Activated CD4-positive, alpha-beta T cell treated with anti-CD3 and anti-CD28 coated beads for 4 hours (primary cell): Measurements from ENCODE around the gene GIT2.
"Not testable (repeated sequence)": the region's sequence is repeated elsewhere in the genome, so short reads cannot be mapped to it uniquely, and the experiment has no call there.

Source experiments
- DNase-seq, 2 donors: peaks; one replicate each; pipeline ENCODE4 v3.0.0-alpha.2; 2020

The GIT2 gene

DNA sequence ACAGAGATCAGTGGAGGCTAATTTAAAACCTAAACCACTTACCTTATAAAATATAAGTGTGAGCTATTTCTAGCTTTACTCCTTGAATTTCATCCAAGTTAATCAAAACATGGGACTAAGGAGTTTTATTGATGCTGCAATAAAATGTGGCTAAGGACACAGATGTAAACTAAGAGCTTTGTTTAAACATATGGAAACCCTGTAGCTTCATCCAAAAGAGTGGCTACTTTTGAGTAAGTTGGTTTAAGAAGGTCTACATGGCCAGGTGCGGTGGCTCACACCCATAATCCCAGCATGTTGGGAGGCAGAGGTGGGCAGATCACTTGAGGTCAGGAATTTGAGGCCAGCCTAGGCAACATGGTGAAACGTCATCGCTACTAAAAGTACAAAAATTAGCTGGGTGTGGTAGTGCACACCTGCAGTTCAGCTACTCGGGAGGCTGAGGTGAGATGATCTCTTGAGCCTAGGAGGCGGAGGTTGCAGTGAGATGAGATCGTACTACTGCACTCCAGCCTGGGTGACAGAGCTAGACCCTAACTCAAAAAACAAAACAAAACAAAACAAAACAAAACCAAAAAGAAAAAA lies 55.7 kb downstream of the GIT2 start:
- no peak for DNase-seq

DNA sequence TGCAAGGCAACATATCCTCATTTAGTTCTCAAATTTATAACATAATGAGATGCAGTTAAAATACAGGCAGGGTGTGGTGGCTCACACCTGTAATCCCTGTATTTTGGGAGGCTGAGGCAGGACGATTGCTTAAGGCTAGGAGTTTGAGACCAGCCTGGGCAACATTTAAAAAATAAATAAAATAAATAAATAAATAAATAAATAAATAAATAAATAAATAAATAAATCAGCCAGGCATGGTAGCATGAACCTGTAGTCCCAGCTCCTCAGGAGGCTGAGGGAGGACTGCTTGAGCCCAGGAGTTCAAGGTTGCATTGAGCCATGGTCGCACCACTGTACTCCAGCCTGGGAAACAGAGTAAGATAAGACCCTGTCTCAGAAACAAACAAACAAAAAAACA lies 56.7 kb downstream of the GIT2 start:
- no peak for DNase-seq

DNA sequence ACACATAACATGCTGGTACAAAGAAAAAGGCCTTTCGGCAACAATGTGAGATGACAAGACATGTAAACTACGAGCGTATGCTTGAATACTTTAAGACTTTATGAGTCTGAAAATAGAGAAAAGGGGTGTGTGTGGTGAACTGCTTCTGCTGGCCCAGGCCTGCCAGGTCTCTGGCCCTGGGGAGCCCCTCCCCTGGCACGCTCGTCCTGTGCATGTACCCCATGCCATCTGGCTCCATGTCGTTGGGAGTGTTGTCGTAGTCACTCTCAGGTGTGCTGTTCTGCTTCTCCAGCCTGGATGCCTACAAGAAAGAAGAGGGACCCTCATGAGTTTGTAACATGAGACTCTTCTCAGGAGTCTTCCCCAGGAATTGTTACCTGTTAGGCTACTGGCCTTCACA lies 57.2 kb downstream of the GIT2 start:
- no peak for DNase-seq

DNA sequence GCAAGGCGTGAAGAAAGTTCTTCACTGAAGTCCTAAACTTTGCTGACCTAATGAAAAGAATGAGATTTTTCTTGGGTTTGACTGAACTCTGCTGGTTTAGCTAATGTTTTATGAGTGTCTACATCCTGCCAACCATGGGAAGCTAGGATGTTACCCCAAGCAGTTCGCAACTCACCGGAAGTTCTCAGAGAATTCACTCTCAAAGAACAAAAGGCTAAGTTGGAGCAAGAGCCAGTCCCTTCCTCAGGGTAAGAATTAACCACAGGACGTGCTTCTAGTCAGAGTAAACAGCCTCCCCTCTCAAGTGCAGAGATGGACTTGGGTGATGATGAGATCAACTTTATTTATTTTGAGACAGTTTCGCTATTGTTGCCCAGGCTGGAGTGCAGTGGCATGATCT lies 58.8 kb downstream of the GIT2 start:
- no peak for DNase-seq

DNA sequence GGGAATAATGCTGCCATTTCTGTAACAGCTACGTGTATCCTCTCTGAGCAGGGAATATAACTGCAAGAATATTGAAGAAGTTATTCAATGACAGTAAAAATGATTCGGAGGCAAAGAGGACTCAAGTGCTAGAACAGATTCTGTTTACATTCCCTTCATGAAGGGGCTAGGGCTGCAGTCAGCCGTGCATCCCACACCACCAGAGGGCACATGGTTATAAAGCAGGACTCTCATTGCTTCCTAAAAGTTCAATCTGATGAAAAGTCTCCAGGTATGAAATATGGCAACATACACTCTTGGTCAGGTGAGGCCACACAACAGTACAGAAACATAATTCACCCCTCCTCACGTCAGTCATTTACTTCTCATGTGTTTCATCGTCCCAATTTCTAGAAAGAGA lies 62.1 kb downstream of the GIT2 start:
- peak in 1 of 2 donors; percentile 7 for DNase-seq

DNA sequence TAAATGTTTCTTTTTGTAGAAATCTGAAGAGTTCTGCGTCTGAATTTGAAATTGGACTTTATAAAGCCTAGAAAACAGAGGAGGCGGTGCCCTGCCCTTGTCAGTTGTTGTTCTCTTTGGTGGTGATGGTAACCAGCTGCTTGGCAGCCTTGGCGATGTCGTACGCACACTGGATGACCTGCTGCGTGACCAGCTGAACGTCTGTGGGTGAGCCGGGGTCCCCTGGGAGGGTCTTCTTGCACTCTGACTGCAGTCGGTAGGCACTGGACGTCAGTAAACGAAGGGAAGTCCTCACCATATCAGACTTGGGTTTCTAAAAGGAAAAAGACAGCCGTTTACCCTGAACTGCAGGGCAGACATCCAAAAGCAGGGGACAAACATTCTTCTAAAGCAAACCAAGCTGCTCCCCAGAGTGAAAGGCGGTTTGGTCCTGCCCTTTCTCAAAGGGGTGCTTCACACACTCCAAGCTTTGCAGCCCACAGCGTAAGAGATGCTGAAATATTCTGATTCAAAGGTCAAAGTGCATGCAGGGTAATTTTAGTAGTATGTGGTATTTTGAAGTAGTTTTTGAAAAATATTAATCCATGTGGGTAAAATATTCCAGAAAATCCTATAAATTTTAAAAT lies 63.2 kb downstream of the GIT2 start:
- DNase-seq = no peak

DNA sequence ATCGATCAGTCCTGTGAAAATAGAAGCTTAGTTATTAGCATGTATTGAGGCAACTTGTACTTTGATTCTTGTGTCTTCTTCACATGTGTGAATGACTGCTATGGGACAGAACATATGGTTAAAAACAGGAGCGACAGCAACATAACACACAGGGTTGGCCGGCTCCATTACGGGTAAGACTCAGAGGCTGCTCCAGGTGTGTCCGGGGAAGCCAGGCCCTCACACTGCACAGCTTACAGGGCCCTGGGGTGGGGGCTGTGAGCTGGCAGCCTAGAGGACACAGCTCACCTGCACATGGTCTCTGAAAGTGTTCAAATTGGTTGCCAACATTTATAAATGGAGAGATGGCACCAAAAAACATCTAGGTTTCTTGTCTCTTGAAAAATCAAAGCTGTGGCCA lies 65.0 kb downstream of the GIT2 start:
- DNase-seq = no peak

DNA sequence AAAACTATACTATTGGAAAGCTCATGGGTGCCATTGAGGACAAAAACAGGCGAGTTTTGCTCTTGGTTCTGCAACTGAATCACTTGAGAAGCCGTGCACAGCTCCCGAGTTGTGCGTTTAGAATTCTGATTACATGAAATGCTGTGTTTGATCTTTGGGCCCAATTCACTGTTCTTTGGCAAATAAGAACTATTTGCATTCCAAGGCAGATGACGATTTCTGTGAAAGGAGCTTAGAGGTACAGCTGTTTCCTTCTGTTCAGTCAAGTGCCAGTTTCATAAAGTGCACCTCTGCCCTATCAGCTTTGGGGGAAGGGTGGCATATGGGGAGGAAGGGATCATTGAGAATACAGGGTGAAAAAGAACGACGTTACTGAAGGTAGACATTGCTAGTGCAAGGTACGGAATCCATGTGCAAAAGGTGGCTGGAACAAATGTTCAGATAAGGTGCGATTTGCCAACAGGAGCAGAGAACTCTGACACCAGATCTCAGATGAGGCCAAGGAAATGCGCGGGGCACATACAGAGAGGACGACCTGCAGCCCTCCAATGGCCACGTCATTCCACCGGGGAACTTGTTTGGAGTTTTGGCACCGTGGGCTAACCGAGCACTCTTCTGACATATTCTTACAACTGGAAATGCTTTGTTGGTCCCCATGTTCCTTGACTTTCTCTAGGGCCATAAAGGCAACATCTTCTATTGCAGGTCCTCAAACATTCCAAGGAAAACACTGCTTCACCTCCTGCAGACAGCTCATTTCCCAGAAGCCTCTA lies 66.0 kb downstream of the GIT2 start:
- DNase-seq = no peak

DNA sequence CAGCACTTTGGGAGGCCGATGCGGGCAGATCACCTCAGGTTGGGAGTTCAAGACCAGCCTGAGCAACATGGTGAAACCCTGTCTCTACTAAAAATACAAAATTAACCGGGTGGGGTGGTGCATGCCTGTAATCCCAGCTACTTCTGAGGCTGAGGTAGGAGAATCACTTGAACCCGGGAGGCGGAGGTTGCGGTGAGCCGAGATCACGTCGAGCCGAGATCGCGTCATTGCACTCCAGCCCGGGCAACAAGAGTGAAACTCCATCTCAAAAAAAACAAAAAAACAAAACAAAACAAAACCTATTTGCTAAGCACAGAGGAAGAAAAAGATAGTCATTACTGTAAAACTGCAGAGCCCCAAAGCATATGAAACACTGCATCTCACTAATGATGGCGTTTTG lies 66.8 kb downstream of the GIT2 start:
- DNase-seq = not testable (repeated sequence)

DNA sequence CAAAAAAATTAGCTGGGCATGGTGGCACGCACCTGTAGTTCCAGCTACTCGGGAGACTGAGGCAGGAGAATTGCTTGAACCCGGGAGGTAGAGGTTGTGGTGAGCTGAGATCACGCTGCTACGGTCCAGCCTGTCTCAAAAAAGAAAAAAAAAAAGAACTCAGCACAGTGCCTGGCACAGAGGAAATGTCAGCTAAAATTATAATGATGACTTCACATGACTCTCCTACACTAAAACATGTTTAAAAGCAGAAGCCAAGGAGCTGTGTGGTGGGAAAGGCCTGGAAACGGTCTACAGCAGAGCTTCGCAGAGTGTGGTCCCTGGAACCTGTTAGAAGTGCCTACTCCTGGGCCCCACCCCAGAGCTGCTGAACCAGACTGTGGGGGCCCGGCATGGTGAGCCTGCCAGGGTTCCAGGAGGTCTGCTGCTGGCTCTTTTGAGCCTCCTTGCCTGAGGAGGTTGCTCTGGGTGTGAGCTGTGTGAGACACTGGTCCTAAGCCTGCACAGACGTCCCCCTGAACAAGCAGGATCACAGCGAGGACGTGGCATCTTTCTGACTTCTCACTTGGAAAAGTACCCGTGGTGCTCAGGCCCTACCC lies 68.0 kb downstream of the GIT2 start:
- DNase-seq = no peak

DNA sequence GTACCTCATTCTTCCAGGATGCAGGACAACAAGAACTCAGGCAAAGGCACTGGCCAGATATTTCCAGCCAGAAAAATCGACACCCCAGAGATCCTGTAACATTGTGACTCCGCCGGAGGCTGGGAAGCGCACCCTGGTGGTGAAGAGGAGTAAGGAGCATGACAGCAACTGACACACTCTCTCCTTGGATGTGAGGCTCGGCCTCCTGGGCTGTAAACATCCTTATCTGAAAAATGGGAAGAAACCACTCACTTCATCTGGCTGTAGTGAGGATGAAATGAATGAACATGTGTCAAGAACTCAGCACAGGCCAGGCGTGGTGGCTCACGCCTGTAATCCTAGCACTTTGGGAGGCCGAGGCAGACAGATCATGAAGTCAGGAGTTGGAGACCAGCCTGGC lies 68.5 kb downstream of the GIT2 start:
- DNase-seq = peak; percentile 31 to 38

DNA sequence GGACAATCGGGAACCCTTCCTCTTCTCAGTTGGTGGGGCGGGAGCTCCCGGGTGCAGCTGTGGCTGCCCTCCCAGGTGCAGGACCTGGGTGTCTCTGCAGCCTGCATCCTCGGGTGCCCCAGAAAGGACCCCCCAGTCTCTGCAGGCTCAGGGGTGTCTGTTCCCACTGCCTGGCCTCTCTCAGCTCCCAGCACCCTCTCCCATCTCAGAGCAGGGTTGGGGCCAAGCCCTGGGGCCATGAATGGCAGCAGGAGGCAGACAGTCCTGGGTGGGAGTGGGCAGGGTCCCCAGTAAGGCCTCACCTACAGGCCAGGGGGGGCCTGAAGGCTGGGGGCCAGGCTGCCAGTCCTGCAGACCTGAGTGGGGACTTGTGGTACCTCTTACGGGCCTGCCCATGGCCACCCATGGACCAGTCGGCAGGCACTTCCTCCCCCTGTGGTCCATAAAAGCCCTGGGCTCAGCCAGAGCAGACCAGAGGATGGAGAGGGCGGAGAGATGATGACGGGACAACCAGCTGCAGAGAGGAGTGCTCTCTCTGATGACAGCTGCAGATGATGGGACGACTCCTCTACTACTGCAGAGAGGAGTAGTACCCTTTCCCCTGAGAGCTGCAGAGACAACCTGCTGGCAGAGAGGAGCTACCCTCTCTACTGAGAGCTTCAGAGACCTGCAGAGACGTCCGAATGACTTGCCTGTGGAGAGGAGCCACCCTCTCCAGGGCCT lies 69.5 kb downstream of the GIT2 start:
- DNase-seq = no peak

DNA sequence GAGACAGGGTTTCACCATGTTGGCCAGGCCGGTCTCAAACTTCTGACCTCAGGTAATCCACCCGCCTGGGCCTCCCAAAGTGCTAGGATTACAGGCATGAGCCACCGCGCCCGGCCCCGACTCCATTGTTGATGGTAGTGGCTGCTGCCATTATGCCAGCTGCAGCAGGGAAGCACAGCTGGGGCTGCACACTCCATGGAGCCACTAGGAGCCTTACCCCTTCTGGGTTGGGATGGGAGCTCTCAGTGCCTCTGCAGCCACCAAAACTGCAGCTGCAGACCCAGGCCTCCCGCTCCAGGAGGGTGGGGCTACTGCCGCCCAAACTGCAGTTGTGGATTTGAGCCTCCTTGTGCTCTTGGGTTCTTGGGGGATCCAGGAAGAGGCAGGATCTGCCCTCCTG lies 70.2 kb downstream of the GIT2 start:
- DNase-seq = no peak

DNA sequence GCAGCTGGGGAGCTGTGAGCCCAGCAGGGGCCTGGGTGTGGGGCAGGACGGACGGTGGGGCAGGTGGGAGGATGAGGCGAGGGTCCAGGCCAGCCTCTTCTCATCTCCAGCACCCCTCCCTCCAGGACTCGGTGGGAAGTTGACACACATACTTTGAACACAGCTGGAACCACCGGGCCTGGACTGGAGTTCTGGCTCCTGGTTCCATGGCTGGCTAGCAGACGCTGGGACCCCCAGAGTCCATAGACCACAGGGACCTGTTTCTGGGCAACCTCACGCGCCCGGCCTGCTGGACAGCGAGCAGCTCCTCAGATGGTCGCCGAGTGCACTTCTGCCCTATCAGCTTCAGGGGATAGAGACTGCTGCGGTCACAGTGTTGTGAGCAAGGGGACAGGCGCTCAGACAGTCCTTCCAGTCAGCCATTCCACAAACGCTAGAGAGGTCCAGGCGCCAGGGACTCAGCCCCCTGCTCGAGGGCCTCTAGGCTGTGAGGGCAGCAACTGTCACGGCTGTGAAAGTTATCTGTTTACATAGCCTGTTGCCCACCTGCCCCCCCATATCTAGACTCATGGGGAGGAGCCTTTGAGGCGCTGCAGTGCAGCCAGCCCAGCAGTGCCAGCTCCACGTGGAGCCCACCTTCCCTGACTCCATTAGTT lies 70.9 kb downstream of the GIT2 start:
- DNase-seq = no peak

DNA sequence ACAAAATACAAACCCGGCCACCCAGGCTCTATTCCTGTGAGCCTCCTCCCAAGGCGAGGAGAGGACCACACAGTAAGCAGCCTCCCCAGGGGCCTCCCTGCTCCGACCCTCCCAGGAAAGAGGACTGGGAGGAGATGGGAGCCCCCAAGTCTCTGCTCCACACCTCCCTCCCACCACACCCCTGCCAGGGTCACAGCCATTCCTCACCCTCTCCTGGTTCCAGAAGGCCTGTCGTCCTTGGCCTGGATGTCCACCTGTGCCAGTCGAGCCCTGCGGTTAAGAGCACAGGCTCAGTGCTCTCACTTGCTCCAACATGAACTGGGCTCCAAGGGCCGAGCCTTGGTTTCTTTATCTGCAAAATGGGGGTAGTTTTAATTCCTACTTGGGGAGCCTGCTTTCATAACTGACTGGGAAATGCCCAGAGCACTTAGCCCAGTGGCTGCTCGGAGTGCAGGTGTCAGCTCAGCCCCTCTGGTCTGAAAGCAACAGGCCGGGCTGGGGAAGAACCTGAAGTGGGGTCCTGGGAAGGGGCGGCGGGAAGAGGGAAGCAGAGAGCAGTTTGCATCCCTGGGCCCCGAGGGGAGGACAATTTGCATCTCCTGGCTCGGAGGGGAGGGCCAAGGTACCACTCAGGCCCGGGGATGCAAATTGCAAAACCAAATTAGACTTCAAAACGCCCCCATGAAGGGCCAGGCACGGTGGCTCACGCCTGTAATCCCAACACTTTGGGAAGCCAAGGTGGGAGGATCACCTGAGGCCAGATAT lies 72.5 kb downstream of the GIT2 start:
- no peak for DNase-seq

DNA sequence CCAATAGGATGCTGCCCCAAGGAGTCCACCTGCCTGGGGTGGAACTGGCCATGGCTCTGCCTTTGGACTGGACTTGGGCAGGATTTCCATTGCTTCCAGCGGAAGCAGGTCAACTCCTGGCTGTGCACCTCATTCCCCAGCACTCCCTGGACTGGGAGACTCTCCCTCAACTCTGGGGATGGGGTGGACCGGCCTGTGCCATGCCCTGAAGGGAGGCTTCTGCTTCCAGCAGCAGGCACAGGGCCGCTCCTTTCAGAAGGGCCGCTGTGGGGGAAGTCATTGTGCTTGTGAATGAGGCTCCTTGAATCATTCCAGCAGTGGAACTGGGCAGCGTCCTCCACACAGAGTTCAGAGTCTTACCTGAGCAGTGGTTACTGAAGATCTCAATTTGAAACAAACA lies 73.1 kb downstream of the GIT2 start:
- DNase-seq = no peak

DNA sequence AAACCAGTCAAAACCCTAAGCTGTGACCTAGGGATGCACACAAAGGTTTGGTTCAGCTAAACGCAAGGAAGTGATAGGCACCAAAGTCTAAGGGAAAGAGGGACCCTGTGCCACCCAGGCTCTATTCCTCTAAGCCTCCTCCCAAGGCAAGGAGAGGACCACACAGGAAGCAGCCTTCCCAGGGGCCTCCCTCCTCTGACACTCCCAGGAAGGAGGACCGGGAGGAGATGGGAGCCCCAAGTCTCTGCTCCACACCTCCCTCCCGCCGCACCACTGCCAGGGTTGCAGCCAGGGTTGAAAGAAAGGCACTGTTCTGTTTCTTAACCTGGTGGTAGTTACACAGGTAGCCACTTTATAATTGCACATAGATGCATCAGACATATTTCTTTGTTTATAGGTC lies 74.2 kb downstream of the GIT2 start:
- no peak for DNase-seq

DNA sequence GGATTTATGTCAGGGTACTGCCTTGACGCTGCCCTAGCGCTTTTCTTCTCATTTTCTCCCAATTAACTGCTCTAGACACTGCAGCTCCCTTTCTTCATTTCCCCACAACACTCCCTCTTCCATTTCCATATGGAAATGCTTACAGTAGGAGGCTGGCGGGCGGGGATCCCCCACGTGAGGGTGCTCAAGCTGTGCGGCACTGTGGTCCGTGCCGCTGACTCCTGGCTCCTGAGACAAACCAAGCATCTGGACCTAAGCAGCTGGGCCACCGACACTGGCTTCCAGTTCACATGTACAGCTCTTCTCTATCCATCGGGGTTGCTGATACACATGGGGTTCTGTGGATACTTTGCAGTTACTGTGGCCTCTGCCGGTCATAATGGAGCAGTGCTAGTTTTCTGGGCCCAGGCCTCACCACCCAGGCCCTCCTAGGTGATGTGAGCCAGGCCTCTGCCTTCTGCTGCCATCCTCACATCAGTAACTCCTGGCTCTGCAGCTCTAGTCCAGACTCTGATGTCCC lies 75.8 kb downstream of the GIT2 start:
- no peak for DNase-seq

DNA sequence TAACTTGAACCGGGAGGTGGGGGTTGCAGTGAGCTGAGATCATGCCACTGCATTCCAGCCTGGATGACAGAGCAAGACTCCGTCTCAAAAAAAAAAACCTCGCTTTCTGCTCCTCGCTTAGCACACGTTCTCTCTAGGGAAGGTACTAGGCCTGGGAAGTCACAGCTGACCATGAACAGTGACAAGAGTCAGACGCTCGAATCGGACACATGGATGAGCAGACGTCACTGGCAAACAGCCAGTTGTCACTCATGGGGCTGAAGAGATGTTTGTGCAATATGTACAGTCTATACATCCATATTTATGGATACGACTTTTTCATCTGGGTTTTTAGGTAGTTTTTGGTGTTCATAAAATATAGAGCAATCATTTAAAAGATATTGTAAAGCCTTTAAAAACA lies 76.7 kb downstream of the GIT2 start:
- DNase-seq = no peak

DNA sequence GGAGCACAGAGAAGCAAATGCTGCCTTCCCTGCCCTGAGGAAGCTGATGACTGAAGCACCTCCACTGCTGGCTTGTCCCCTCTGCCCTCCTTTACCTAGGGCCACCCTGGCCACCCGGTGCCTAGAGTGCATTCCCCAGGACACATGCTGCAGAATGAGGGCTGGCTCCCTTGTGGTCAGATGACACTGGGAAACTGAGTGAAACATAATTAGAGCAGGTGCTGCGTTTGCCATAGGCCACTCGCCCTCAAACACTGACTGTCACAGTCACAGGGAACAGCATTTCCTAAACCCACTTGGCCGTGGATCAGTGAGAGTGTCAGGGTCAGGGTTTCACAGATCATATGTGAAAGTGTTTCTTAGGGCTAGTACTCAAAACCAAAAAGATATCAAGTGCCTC lies 80.1 kb downstream of the GIT2 start:
- no peak for DNase-seq

DNA sequence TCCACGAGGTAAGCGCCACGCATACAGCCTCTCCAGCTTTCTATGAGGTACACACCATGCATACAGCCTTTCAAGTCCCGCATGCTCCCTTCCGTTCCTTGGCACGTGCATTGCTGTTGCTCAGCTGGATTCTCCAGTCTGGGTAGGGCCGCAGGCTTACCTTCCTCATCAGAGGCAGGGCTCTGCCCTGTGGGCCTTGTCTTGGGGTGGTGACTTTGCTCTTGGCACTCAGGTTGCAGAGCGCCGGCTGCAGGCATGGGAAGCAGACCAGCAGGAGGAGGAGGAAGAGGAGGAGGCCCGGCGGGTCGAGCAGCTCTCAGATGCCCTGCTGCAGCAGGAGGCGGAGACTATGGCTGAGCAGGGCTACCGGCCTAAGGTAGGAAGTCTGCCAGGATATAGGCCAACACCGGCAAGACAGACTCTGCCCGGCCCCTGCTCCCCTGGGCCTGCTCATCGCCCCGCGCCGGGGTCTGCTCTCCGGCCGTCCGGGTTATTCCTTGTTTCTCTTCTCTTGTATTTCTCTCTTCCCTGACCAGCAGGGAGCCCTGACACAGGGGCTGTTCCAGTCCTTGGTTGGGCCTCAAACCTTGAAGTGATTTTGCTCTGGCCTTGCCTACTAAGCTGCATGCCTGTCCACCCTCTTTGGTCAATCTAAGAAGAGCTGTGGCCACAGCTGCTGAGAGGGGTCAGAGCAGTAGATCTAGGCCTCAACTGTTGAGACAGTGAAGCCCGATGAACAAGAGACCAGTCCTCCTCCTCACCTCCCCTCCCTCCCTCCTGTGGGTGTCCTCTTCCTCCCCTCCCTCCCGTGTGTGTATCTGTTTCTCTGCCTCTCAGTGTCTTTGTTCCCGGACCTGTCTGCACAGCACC lies 80.8 kb downstream of the GIT2 start:
- no peak for DNase-seq
